GM21723 (cell line): Measurements from ENCODE around the gene TMEM72.

Experiments used
- ATAC-seq: cut with Tn5 transposase; IDR thresholded peaks from one replicate; pipeline ENCODE4 v1.9.1; 2021; ENCODE audit warnings: mild to moderate bottlenecking, moderate library complexity; ENCODE audit not compliant: unreplicated experiment

The TMEM72 gene

DNA sequence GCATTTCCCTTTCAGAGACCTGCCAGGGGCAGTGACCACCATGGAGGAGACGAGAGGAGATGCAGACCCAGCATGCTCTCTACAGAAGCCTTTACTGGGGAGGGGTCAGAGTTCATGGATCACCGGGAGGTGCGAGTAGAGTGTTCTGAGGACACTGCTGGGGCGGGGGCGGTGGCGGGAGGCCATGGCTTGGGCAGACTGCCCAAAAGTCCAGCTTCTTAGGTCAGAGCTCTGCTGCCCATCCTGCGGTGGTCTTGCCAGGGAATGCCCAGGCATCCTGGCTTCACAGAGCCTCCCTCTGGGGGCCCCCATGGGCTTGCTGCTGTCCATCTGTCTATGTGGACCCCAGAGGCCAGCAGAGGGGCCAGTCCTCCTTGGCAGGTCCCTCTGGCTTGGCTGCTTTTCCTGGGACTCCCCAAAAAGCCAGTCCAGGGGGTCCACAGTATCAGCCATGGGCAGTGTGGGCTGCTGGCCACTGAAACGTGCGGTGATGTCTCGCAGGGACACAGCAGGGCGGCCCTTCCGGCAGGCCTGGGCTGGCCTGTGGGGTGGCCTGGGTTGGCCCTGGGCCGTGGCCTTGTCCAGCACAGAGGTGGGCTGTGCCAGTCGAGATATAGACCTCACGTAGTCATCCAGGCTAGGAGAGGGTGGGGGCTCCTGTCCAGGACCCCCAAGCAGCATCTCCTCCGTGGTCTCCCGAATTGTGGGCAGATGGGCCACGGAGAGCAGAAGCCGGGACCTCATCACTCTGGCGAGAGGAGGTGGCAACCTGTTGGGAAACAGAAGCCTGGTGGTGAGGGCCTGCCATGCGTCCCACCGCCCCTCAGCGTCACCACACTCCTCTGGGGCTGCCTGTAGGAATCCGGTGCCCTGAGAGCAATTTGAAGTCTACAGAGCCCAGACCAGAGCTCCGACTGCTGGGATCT lies 66.4 kb downstream of the TMEM72 start:
- no peak for ATAC-seq

DNA sequence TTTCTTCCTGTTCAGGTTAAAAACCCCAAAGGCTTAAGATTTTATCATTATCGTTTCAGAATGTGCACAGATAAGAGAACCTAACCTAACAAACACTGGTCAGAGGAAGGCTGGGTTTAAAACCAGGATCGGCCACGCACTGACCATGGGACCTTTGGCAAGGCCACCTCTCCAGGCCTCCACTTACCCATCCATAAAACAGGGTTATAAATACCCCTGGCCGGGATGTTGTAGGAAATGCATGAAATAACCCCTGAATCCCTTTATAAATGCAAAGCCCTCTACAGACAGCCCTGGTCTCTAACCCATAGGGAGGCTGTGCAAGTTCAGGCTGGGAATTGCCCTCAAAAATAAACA lies 67.1 kb downstream of the TMEM72 start:
- ATAC-seq = no peak

DNA sequence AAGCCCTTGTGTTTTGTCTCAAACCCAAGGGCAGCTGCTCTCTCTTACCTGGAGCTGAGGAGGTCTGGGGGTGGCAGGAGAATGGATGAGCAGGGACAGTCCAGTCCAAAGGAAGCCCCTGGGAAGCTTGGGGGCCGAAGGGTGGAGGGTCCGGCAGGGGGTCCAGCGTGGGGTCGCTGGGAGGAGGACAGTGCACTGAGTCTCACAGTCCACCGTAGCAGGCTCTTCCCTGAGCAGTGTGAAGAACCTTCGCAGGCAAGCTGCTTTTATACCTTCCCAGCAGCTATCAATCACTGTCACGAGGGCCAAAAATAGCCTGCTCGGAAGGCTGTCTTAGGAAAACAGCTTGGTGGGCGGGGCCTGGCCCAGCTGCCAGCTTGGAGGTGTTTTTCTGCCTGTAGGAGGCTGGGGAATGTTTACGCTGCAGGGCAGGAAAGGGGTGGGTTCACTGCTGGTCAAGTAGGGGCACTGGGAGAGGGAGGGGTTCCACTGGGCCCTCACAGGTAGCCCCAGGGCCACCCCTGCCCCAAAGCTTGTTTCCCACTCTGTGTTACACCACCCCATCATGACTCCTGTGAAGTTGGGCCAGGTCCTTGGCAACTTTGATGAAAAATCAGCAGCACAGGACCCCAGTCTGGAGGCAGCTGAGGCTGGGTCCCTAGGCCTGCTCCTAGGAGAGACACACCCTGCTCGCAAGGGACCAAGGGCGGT lies 67.6 kb downstream of the TMEM72 start, which contains the start of gene DEPP1:
DEPP1 (minus strand) TSS at position 240 of the 711 bp plus-strand sequence. CDS start 779 bp downstream, outside the sequence.
- peak; percentile 28 for ATAC-seq

DNA sequence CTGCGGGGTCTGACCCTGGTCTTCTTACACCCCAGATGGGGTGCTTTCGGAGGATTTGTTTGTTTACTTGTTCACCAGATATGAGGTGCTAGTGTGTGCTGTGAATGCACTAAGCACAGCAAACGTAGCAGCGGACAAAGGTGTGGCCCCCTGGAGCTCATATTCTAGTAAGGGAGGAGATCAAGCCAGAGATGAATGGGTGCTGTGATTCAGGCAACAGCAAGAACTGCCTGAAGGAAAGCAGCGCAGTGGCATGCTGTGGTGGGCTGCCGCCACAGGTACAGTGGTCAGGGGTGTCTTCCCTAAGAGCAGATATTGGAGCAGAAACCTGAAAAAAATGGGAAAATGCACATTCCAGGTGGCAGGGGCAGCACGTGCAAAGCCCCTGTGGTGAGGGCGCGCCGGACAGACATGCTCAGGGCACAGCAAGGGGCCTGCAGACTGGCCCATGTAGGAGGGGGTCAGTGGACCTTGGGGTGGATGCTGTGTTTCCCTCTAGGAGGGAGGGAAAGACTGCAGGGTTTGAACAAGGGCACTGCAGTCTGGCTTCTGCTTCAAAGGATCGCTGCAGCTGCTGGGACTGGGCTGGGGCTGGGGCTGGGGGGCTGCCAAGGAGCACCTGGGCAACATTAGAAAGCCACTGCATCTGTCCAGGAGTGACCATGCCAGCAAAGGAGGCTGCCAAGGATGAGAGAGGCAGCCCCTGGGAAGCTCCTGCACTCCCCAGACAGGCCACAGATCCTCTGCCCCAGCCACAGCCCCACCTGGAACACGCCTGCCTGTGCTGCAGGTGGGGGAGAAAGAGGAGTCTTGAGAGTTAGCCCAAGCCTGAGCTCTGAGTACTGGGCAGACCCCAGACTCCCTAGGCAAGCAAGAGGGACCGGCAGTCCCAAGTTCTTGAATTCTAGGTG lies 68.4 kb downstream of the TMEM72 start:
- ATAC-seq = no peak

DNA sequence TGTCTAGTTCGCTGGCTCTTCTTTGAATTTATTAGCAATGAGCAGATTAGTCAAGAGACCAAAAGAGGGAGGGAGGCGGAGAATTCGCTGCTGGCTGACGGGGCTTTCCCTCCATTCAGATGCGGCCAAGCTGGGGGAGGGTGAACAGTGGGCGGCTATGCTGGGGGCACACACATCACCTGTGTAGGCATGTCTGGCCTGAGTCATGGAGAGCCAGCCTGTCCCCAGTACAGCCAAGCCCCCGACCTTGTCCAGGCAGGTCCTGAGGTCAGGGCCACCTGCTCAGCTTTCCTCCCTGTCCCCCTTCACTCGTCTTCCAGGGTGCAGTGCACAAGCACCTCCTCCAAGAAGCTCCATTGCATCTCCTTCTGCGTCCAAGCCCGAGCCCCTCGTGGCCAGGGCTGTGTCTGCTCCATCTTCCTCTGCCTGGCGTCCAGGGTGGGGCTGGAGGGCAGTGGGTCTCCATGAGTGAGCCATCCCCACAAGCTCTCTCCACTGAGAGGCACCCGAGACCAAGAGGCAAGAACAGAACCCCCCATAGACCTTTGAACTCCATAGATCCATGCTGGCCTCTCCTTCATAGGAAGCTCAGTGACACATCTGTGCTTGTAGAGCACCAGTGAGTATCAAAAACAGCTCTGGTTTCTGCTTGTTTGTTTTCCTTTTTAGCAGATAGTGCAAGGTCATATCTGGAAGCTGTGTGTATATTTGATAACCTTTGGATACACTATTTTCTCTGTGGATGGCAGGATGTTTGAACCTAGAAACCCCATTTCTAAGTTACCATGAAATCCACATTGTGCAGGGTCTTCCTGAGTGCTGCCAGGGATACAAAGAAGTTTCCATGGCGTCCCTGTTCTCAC lies 69.4 kb downstream of the TMEM72 start:
- peak; percentile 29 for ATAC-seq

DNA sequence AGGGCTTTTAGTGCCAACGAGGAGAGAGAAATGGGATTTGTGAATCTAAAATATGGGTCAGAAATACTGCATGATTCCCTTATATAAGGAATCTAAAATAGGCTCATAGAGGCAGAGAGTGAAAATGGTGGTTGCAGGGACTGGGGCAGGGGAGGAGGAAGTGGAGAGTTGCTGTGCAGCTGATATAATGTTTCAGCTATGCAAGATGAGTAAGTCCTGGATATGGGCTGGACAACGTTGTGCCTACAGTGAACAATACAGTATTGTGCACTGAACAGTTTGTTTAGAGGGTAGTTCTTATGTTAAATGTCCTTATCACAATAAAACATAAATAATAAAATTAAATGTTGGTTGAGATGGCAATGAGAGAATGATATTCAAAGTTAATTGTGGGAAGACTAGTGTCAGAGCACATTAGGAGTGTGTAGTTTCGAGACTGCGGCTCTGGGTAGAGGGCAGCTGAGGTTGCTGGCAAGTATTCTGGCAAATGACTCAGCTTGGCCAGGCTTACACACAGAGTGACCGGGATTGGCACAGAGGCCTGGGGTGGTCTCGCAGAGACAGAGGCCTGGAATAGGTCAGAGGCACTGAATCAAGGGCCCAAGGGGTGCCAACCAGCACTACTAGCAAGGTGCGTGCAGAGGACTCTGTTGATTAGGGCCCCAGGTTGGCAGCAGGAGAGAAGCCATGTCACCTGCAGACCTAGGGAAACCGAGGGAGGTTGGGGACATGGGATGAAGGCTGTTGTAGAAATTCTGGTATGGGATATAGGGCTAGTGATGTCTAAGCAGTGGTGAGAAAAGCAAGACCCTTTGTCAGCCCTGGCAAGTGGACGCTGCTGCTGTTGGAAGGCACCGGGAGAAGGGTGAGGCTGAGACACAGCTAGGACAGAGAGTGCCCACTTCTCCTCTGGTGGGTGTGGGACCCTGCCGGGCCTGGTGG lies 70.3 kb downstream of the TMEM72 start:
- peak; percentile 54 for ATAC-seq

DNA sequence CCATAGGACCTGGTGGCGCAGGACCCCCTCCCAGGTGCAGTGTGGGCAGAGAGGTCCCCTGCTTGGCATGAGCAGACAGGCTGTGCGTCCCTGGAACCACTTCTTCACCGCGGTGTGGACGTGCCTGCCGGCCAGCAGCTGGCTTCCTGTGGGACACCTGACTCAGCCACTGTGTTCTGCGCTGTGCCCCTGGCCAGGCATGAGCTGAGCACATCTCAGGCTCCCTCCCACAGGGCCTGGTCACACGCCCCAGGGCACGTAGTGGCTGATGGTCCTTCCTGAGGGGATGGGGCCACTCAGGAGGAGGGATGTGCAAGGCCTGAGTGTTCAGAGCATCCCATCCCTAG lies 71.0 kb downstream of the TMEM72 start:
- ATAC-seq = no peak

DNA sequence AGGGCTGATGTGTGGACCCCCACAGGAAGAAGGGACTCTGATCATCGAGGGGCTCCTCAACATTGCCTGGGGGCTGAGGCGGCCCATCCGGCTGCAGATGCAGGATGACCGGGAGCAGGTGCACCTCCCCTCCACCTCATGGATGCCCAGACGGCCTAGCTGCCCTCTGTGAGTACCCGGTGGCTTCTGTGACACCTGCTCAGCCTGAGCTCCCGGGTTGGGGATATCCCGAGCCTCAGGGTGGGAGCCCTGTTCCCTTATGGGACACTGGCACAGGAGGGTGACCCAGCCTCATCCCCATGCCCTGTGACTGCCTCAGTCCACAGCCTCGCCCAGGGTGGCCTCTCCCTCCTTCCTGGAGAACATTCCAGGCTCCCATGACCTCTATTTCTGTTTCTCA lies 71.4 kb downstream of the TMEM72 start:
- ATAC-seq = no peak

DNA sequence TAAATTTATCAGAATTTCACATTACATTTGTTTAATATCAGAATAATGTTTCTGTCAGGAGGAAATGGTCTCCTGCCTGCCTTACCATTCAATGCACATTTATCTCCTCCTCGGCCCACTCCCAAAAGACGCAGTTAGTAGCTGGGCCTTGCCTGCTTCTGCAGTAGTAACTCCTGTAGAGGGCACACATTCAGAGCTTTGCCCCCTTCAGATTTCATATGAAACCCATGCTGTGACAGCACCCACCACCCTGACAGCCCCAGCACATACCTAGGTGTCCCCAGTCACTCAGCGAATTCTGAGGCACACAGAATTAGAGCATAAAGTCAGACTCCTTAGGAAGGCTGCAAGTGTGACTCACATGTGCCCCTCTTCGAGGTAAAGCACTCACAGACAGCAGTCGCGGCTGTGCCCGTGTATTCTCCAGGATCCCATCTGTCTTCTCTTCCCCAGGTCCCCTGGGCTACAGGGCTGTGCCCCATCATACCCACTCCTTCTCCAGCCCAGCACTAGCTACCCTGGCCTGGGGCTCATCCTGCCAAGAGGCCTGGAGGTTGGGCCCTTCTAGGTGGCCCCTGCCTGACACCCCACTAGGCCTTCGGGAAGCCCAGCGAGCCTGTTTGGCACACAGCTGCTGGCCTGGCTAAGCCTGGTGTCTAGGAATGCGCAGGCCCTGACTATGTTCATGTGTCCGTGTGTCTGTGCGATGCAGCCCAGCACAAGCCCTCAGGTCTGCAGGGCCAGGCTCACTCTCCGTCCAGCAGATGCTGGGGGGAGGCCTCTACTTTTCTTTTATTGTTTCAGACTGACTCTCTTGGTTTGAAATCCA lies 72.1 kb downstream of the TMEM72 start:
- no peak for ATAC-seq

DNA sequence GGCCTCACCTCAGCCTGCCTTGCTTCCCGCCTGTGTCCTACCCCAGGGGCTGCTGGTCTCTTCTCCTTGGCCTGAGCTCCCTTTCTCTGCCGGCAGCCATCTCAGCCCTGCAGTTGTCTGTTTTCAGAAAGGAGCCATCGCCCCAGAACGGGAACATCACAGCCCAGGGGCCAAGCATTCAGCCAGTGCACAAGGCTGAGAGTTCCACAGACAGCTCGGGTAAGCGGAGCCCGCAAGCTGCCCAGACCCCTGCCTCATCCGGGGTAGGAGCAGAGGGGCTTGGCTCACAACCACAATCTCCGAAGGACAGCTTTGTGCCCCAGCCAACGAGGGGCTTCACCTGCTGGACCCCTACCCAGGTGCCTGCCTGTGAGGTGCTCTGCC lies 72.8 kb downstream of the TMEM72 start:
- ATAC-seq = no peak

DNA sequence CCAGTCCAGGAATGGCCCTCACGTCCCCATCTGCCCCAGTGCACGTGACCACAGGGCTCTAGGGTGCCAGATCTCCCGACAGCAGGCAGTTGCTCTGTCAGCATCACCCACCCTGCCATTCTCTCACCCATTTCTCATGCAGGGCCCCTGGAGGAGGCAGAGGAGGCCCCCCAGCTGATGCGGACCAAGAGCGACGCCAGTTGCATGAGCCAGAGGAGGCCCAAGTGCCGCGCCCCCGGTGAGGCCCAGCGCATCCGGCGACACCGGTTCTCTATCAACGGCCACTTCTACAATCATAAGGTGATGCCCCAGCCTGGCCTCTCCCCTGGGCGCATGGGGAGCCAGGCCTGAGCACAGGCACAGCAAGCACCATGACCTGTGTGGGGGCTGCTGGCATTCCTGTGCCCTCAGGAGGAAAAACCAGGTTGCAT lies 73.5 kb downstream of the TMEM72 start:
- ATAC-seq = no peak

DNA sequence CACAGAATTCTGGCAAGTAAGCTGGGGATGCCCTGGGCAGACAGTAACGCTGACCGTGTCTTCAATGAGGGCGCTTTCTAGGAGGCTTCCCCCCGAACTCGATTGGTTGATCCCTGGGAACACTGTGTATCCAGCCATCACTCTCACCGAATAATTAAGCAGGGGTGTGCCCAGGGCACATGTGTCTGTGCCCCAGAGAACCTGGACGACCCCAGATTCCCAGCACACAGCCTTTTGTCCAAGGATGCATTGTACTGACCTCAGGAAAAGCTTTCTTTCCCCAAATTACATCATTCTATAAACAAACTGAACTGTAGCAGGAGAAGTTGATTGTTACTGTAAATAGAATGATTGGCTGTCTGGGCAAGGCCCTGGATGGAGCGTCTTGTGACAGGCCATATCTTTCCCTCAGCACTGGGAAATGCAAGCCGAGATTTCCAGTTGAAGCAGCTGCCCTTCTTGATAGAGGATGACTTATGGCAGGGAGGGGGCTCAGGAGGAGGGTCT lies 74.1 kb downstream of the TMEM72 start:
- ATAC-seq = no peak

DNA sequence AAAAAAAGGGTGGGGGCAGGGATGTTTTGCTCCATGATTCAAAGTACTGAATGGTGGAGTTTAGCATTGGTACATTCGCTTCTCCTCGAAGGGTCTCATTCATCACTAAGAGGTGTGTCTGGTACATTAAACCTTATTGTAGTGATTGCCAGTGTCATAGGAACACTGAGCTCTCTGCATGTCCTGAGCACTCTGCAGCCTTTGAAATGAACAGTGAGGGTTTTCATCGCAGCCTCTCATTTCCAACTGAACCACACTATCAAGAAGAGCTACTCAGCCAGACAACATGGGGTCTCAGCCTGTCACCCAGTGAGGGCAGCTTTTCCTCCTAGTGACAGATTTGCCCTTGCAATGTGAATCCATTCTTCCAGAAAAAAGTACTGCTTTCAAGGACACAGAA lies 75.0 kb downstream of the TMEM72 start:
- no peak for ATAC-seq
